ENCODE results near the gene TLR3. TPM values are rescaled to one million over a fixed set of nuclear protein-coding genes. Genes with fewer than 3 reads are reported as not detected.

The TLR3 gene
- total and polyA plus RNA-seq, 4 donors, result 3.2 to 15.1 (median 10.2) TPM

DNA sequence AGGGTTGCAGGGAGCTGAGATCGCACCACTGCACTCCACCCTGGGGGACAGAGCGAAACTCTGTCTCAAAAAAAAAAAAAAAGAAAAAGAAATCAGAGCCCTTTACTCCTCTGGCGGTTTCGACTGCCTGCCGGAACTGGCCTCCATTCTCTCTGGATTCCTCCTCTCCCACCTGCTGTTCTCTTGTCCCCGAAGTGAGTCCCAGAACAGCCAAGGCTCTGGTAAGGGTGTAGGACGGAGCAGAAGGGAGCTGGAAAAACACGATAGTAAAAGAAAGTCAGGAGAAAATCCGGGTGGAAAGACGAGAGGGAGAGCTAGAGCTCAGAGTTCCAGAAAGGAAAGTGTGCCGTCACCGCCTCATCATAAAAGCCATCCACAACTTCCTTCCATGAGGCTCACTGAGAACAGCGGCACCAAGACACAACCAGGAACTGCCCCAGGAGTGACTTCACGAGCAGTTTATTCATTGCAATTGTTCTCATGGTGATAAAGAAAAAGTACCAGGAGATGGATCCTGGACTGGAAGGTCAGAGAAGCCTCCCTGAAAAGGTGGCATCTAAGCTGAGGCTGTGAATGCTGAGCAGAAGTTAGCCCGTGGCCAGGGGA is 12.3 kb downstream of the TLR3 start:
- peaks cover 0 to 11% (median 2%) of the 10 kb centered on the region in 5 donors for H3K4me1 ChIP-seq (ENCODE audit: control insufficient read depth in 5 of 5, insufficient read depth in 5 of 5, low read length in 5 of 5)
- no peaks in the 10 kb centered on the region for H3K9me3 ChIP-seq (ENCODE audit: control insufficient read depth in 4 of 4, insufficient read depth in 3 of 4, low read length in 3 of 4)
- no peak overlapping the region for H3K4me3 ChIP-seq
- no peak overlapping the region for H3K9ac ChIP-seq (ENCODE audit: insufficient read depth in 1 of 2, low read length in 2 of 2)
- ATAC-seq (ENCODE audit: insufficient read depth, low FRiP score) (no peak), DNase-seq (no peak)
- H3K27ac ChIP-seq (ENCODE audit: low read depth in 1 of 2, low read length in 1 of 2), result no peak overlapping the region
- peaks cover 0 to 7% (median 2%) of the 10 kb centered on the region in 4 donors for H3K36me3 ChIP-seq (ENCODE audit: control insufficient read depth in 4 of 4, insufficient read depth in 4 of 4, low read length in 4 of 4)
- no peaks in the 10 kb centered on the region for H3K27me3 ChIP-seq (ENCODE audit: control insufficient read depth in 3 of 3, insufficient read depth in 3 of 3, low read length in 2 of 3)
- 89 to 90% methylated on average over 15 of the region's 15 CpGs for WGBS, 2 donors
- TF ChIP-seq, protein P1, sequence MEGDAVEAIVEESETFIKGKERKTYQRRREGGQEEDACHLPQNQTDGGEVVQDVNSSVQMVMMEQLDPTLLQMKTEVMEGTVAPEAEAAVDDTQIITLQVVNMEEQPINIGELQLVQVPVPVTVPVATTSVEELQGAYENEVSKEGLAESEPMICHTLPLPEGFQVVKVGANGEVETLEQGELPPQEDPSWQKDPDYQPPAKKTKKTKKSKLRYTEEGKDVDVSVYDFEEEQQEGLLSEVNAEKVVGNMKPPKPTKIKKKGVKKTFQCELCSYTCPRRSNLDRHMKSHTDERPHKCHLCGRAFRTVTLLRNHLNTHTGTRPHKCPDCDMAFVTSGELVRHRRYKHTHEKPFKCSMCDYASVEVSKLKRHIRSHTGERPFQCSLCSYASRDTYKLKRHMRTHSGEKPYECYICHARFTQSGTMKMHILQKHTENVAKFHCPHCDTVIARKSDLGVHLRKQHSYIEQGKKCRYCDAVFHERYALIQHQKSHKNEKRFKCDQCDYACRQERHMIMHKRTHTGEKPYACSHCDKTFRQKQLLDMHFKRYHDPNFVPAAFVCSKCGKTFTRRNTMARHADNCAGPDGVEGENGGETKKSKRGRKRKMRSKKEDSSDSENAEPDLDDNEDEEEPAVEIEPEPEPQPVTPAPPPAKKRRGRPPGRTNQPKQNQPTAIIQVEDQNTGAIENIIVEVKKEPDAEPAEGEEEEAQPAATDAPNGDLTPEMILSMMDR (IDR thresholded peaks at IDR 0.05; ENCODE audit: control extremely low read depth, extremely low read depth), result no peak

DNA sequence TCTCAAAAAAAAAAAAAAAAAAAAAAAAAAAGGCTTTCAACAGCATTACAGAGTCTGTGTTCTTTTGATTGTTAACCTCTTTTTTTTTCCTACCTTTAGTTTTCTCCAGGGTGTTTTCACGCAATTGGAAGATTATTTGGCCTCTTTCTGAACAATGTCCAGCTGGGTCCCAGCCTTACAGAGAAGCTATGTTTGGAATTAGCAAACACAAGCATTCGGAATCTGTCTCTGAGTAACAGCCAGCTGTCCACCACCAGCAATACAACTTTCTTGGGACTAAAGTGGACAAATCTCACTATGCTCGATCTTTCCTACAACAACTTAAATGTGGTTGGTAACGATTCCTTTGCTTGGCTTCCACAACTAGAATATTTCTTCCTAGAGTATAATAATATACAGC is 13.3 kb downstream of the TLR3 start:
- Histone ChIP-seq H3K36me3 (ENCODE audit: control insufficient read depth in 4 of 4, insufficient read depth in 4 of 4, low read length in 4 of 4) (peaks cover 0 to 7% (median 2%) of the 10 kb centered on the region in 4 donors), H3K4me1 (ENCODE audit: control insufficient read depth in 5 of 5, insufficient read depth in 5 of 5, low read length in 5 of 5) (peaks cover 0 to 11% (median 2%) of the 10 kb centered on the region in 5 donors), H3K4me3 (no peak overlapping the region), H3K9ac (ENCODE audit: insufficient read depth in 1 of 2, low read length in 2 of 2) (no peak overlapping the region), H3K27me3 (ENCODE audit: control insufficient read depth in 3 of 3, insufficient read depth in 3 of 3, low read length in 2 of 3) (no peaks in the 10 kb centered on the region), H3K27ac (ENCODE audit: low read depth in 1 of 2, low read length in 1 of 2) (no peak overlapping the region), H3K9me3 (ENCODE audit: control insufficient read depth in 4 of 4, insufficient read depth in 3 of 4, low read length in 3 of 4) (no peaks in the 10 kb centered on the region)
- peak; percentile 49 to 82 (median 80) for DNase-seq
- ATAC-seq (ENCODE audit: insufficient read depth, low FRiP score), result no peak
- WGBS, 2 donors, result 77 to 85% methylated on average over 4 of the region's 4 CpGs
- TF ChIP-seq, protein P1 (IDR thresholded peaks at IDR 0.05; ENCODE audit: control extremely low read depth, extremely low read depth), result no peak

DNA sequence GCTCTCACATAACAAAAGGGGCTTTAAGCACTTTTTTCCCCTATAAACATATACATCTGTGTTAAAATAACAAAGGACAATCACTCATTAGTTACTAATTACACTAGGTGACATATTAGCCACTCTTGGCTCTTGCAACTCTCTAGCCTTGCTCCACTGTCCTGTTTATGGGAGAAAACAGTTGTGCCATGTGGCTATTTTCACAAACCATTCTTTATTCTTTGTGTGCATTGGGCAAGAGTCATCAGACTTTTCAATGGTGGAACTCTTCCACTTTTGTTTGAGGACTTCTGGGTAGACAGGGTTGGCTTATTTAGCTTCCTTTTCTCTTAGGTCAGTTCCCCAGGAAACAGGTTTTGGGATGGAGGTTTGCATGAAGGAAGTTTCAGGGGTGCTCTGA is 19.6 kb downstream of the TLR3 start:
- no peak overlapping the region for H3K4me3 ChIP-seq
- no peak for ATAC-seq (ENCODE audit: insufficient read depth, low FRiP score)
- H3K9ac ChIP-seq (ENCODE audit: insufficient read depth in 1 of 2, low read length in 2 of 2), result no peak overlapping the region
- DNase-seq, result no peak
- H3K4me1 ChIP-seq (ENCODE audit: control insufficient read depth in 5 of 5, insufficient read depth in 5 of 5, low read length in 5 of 5), result peaks cover 0 to 1% (median 0%) of the 10 kb centered on the region in 5 donors
- H3K9me3 ChIP-seq (ENCODE audit: control insufficient read depth in 4 of 4, insufficient read depth in 3 of 4, low read length in 3 of 4), result peaks cover 0 to 3% (median 0%) of the 10 kb centered on the region in 4 donors
- H3K36me3 ChIP-seq (ENCODE audit: control insufficient read depth in 4 of 4, insufficient read depth in 4 of 4, low read length in 4 of 4), result no peaks in the 10 kb centered on the region
- TF ChIP-seq, protein P1 (IDR thresholded peaks at IDR 0.05; ENCODE audit: control extremely low read depth, extremely low read depth), result no peak
- H3K27ac ChIP-seq (ENCODE audit: low read depth in 1 of 2, low read length in 1 of 2), result no peak overlapping the region
- no peaks in the 10 kb centered on the region for H3K27me3 ChIP-seq (ENCODE audit: control insufficient read depth in 3 of 3, insufficient read depth in 3 of 3, low read length in 2 of 3)

DNA sequence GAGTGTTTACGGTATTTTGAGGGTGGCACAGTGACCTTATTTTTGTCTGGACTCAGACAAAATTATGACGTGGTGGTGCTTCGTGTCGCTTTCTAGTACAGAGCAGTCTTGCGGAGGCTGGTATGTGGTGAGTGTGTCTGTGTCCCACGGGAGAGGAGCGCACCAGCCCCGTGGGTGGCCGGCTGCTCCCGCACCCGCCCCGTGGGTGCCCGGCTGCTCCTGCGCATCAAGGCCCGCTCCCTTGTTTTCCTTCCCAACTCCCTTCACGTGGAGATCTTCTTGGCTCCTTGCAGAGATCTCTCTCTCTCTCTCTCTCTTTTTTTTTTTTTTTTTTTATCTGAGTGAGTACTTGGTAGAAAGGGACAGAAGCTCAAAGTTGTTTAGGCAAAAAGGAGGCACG is 23.3 kb downstream of the TLR3 start:
- H3K4me1 ChIP-seq (ENCODE audit: control insufficient read depth in 5 of 5, insufficient read depth in 5 of 5, low read length in 5 of 5), result peaks cover 0 to 1% (median 0%) of the 10 kb centered on the region in 5 donors
- TF ChIP-seq, protein P1 (IDR thresholded peaks at IDR 0.05; ENCODE audit: control extremely low read depth, extremely low read depth), result no peak
- 94 to 95% methylated on average over 17 of the region's 17 CpGs for WGBS, 2 donors
- peaks cover 0 to 3% (median 0%) of the 10 kb centered on the region in 4 donors for H3K9me3 ChIP-seq (ENCODE audit: control insufficient read depth in 4 of 4, insufficient read depth in 3 of 4, low read length in 3 of 4)
- no peak overlapping the region for H3K27ac ChIP-seq (ENCODE audit: low read depth in 1 of 2, low read length in 1 of 2)
- DNase-seq (no peak), ATAC-seq (ENCODE audit: insufficient read depth, low FRiP score) (no peak)
- no peak overlapping the region for H3K4me3 ChIP-seq
- no peaks in the 10 kb centered on the region for H3K27me3 ChIP-seq (ENCODE audit: control insufficient read depth in 3 of 3, insufficient read depth in 3 of 3, low read length in 2 of 3)
- H3K36me3 ChIP-seq (ENCODE audit: control insufficient read depth in 4 of 4, insufficient read depth in 4 of 4, low read length in 4 of 4), result no peaks in the 10 kb centered on the region
- no peak overlapping the region for H3K9ac ChIP-seq (ENCODE audit: insufficient read depth in 1 of 2, low read length in 2 of 2)

Measured in lung (tissue), 12 donors.